Subcutaneous adipose tissue (tissue), 4 donors: ENCODE measurements around the gene PKD1. TPM values are rescaled to one million over a fixed set of nuclear protein-coding genes. Genes with fewer than 3 reads are reported as not detected.

Experiments
- CTCF ChIP-seq: fragments of 450-650 bp; IDR thresholded peaks from one replicate; pipeline ENCODE4 v1.5.1; 2016; ENCODE audit warnings: low read depth, mild to moderate bottlenecking, control low read depth, antibody characterized with exemption, moderate library complexity
- total RNA-seq, 4 donors: library from RNA; depleted of rRNA; stranded (reverse); fragments of >200 nt; gene quantifications; one replicate each; pipeline ENCODE4 v1.1.0, GENCODE V29; 2016

PKD1 gene
- total RNA-seq, 4 donors from 2014 or later: 40.1 to 318 (median 76.1) TPM

GRCh38 chr16:2170080-2170479 lies 34.4 kb upstream of the PKD1 start:
- no peak for TF ChIP-seq CTCF

- no peak for TF ChIP-seq CTCF
These were observed 31.5 kb upstream of the PKD1 start for GRCh38 chr16:2167068-2167638.

GRCh38 chr16:2166263-2167067 lies 30.8 kb upstream of the PKD1 start:
- no peak for TF ChIP-seq CTCF

- no peak for TF ChIP-seq CTCF
These were observed 30.2 kb upstream of the PKD1 start for GRCh38 chr16:2165861-2166260.

- TF ChIP-seq CTCF: no peak
These were observed 27.6 kb upstream of the PKD1 start for GRCh38 chr16:2163211-2163881.

- TF ChIP-seq CTCF: no peak
These were observed 27.0 kb upstream of the PKD1 start for GRCh38 chr16:2162676-2163118.

GRCh38 chr16:2161911-2162310 lies 26.2 kb upstream of the PKD1 start:
- no peak for TF ChIP-seq CTCF
